GM12878 (cell line): ENCODE measurements around the gene AKR1B1. TPM values are rescaled to one million over a fixed set of nuclear protein-coding genes. Genes with fewer than 3 reads are reported as not detected.

Experiments used
- ATAC-seq: fragments of 200-7000 bp; cut with Tn5 transposase; 3 replicates; pipeline ENCODE4 v1.9.1; 2020; ENCODE audit warnings: mild to moderate bottlenecking, moderate library complexity
- BruUV-seq: library from RNA; stranded (reverse); fragments of 400-500 nt; replicated peaks from 2 replicates; lab custom pipeline; 2021; lab: Mats Ljungman, UMichigan
- CTCF ChIA-PET: fragments of 300-600 bp; sonication (Branson Sonifier 250); formaldehyde crosslinking; extraction: SDS; loops from one replicate; lab custom pipeline; 2021; ENCODE audit warnings: inconsistent platforms; lab: Yijun Ruan, JAX
- POLR2A ChIA-PET: fragments of 350-600 bp; formaldehyde crosslinking; extraction: SDS; loops from one replicate; lab custom pipeline; 2021; ENCODE audit warnings: inconsistent platforms; lab: Charles Lee
- RAD21 ChIA-PET: fragments of 300-600 bp; sonication (Branson Sonifier 250); formaldehyde crosslinking; loops from one replicate; lab custom pipeline; 2023; ENCODE audit warnings: antibody characterized with exemption; ENCODE audit not compliant: unreplicated experiment; lab: Charles Lee
- SMC1A ChIA-PET: fragments of 300-600 bp; sonication (Branson Sonifier 250); formaldehyde crosslinking; loops from one replicate; lab custom pipeline; 2023; ENCODE audit not compliant: unreplicated experiment, uncharacterized antibody; lab: Charles Lee
- DNase-seq: peaks from one replicate; pipeline ENCODE4 v3.0.0-alpha.2; 2011; ENCODE audit warnings: low read depth, low spot score
- FAIRE-seq: peaks from 3 replicates; lab custom pipeline; 2011; peaks lifted over from hg19 to GRCh38; lab: Jason Lieb, UNC
- H2AFZ ChIP-seq: 2 replicates; pipeline ENCODE4 v1.6.0; 2011; ENCODE audit warnings: low read depth, low read length, control low read depth; ENCODE audit not compliant: control insufficient read depth
- H3K27ac ChIP-seq: 2 replicates; pipeline ENCODE4 v1.5.1; 2011; ENCODE audit warnings: control low read depth; ENCODE audit not compliant: control insufficient read depth, insufficient read depth
- H3K27me3 ChIP-seq, 2 experiments: replicated peaks in 1 of 2; 2 replicates each; pipeline versions ENCODE4 v1.6.0 to v1.6.1; 2011; ENCODE audit warnings: low read length in 1 of 2; ENCODE audit not compliant: control insufficient read depth in 2 of 2, insufficient read depth in 2 of 2
- H3K36me3 ChIP-seq, 2 experiments: 2 replicates each; pipeline ENCODE4 v1.5.1; 2011; ENCODE audit warnings: low read length in 1 of 2; ENCODE audit not compliant: control insufficient read depth in 2 of 2, insufficient read depth in 2 of 2
- H3K4me1 ChIP-seq: 2 replicates; pipeline ENCODE4 v1.6.1; 2011; ENCODE audit warnings: mild to moderate bottlenecking, low read length, moderate library complexity, mixed read lengths; ENCODE audit not compliant: control insufficient read depth, insufficient read depth
- H3K4me2 ChIP-seq: 2 replicates; pipeline ENCODE4 v1.6.0; 2011; ENCODE audit warnings: control low read depth; ENCODE audit not compliant: control insufficient read depth, insufficient read depth
- H3K4me3 ChIP-seq: fragments of 200-600 bp; sonication (generic); 2 replicates; pipeline ENCODE4 v1.5.1; 2016
- H3K79me2 ChIP-seq: 2 replicates; pipeline ENCODE4 v1.6.0; 2011; ENCODE audit warnings: low read length; ENCODE audit not compliant: control insufficient read depth, insufficient read depth
- H3K9ac ChIP-seq: 2 replicates; pipeline ENCODE4 v1.8.0; 2011; ENCODE audit warnings: low read length, control low read depth, mixed read lengths; ENCODE audit not compliant: control insufficient read depth, insufficient read depth
- H3K9me3 ChIP-seq: replicated peaks from 3 replicates; pipeline ENCODE4 v1.5.1; 2011; ENCODE audit warnings: mild to moderate bottlenecking, low read length; ENCODE audit not compliant: control insufficient read depth, insufficient read depth
- H4K20me1 ChIP-seq: 2 replicates; pipeline ENCODE4 v1.6.0; 2011; ENCODE audit not compliant: control insufficient read depth, insufficient read depth
- CHD1 ChIP-seq: IDR thresholded peaks from 2 replicates; pipeline ENCODE4 v1.6.1; 2012; ENCODE audit warnings: low read depth, low read length, improper control_type of control experiment
- CREM ChIP-seq: IDR thresholded peaks from 2 replicates; pipeline ENCODE4 v1.6.1; 2014; ENCODE audit warnings: antibody characterized with exemption, low read depth
- FOS ChIP-seq: IDR thresholded peaks from 3 replicates; pipeline ENCODE4 v1.6.1; 2011; ENCODE audit warnings: borderline replicate concordance; ENCODE audit not compliant: insufficient read length; ENCODE audit errors: extremely low read depth
- MYC ChIP-seq: IDR thresholded peaks from 2 replicates; pipeline ENCODE4 v1.6.1; 2011; ENCODE audit warnings: mild to moderate bottlenecking, low read length, moderate library complexity, inconsistent platforms; ENCODE audit not compliant: insufficient read depth, insufficient replicate concordance, insufficient read length, severe bottlenecking
- PAX8 ChIP-seq: fragments of 450-650 bp; IDR thresholded peaks from 2 replicates; pipeline ENCODE4 v1.6.1; 2017; ENCODE audit warnings: mild to moderate bottlenecking, moderate library complexity
- POLR2A ChIP-seq: IDR thresholded peaks from 2 replicates; pipeline ENCODE4 v1.6.1; 2011; ENCODE audit warnings: low read depth, mild to moderate bottlenecking, low read length
- WGBS: methylation state at CpG from one replicate; pipeline ENCODE4 v1.1.6; 2016; ENCODE audit warnings: low lambda C conversion rate; ENCODE audit not compliant: insufficient replicate concordance, insufficient coverage; ENCODE audit errors: missing lambda C conversion rate; 5-methylcytosine and 5-hydroxymethylcytosine counted together
- in situ Hi-C: fragments of 300-500 bp; cut with MboI; formaldehyde crosslinking; loops from 9 replicates; pipeline ENCODE4 v1.14.3; 2018; ENCODE audit warnings: mixed read lengths
- intact Hi-C: fragments of 100-400 bp; cut with micrococcal nuclease; formaldehyde crosslinking; loops from one replicate; pipeline ENCODE4 v1.14.2; 2022; ENCODE audit not compliant: unreplicated experiment
- polyA plus RNA-seq, 11 experiments: library from polyadenylated mRNA; depleted of rRNA in 4 of 11; unstranded in 6 of 11; stranded (reverse) in 5 of 11; fragments of >200 nt; fragmentation: Nextera tagmentation in 4 of 11; fragmentation: Illumina TruSeq in 1 of 11; extraction: Ambion mirVana in 4 of 11; extraction: Trizol in 1 of 11; gene quantifications; 1 replicate in 1 of 11; 2 replicates in 10 of 11; pipeline versions ENCODE4 v1.2.1 to v1.2.3, GENCODE V29; 2011 to 2016; ENCODE audit warnings: inconsistent platforms in 2 of 11, missing spikeins in 2 of 11, low read depth in 1 of 11
- total RNA-seq, 4 experiments: library from RNA; depleted of rRNA in 3 of 4; stranded (reverse); fragments of >200 nt in 3 of 4; fragmentation: Illumina TruSeq in 1 of 4; extraction: Trizol in 1 of 4; gene quantifications; 2 replicates each; pipeline versions ENCODE4 v1.2.1 to v1.2.3, GENCODE V29; 2013 to 2021
- TF ChIP-seq, protein P1 (sequence below): IDR thresholded peaks from 2 replicates; pipeline ENCODE4 v1.6.1; 2011; ENCODE audit warnings: borderline replicate concordance, low read depth, mild to moderate bottlenecking, moderate library complexity, low read length; ENCODE audit not compliant: insufficient read depth, poor library complexity, severe bottlenecking
- TF ChIP-seq, protein P2 (sequence below): IDR thresholded peaks from 2 replicates; pipeline ENCODE4 v1.6.1; 2011; ENCODE audit warnings: low read depth, mild to moderate bottlenecking, low read length, moderate library complexity, borderline replicate concordance; ENCODE audit errors: extremely low read depth

The AKR1B1 gene
- total and polyA plus RNA-seq, 10 of the 15 experiments (the other 5 are each of a cell fraction or from before 2014, with no cell fraction given), result 40.4 to 252 (median 156) TPM

DNA sequence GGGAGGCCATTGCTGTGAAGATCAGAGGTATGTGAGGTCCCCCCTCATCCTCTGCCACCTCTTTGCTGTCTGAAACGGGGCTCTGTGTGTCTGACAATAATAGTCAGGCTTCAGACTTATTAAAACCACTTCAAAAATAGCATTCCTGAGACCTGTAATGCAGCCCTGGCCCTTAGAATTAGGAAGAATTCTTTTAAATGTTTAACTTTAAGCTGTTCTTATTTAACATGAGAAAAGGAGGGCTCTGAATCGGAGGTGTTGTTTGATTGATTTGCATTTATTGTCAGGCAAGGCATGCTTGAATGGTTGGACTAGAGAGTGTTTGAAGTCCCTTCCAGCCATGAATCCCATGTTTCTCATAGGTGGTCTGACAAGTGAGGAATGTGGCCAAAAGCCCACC, 52.5 kb downstream of the AKR1B1 start:
- in situ Hi-C loops, result no loop called here
- ATAC-seq (no peak), DNase-seq (no peak), FAIRE-seq (no peak)
- Histone ChIP-seq H3K4me3 (no peak overlapping the region), H3K27ac (no peak overlapping the region), H3K36me3 (no peaks in the 10 kb centered on the region), H4K20me1 (no peaks in the 10 kb centered on the region), H3K4me2 (no peak overlapping the region), H3K27me3 (no peaks in the 10 kb centered on the region), H3K9me3 (peaks cover 2% of the 10 kb centered on the region; the same call in 1 of the 3 replicates), H3K4me1 (no peaks in the 10 kb centered on the region), H3K9ac (no peak overlapping the region), H3K79me2 (no peaks in the 10 kb centered on the region), H2AFZ (no peak overlapping the region)
- ChIA-PET CTCF (interaction anchor here (1.0 kb wide), 1 partner anchor 108 kb away, joined by 3 read pairs; no protein-coding TSS in a partner anchor), POLR2A (no interaction called here), RAD21 (no interaction called here), SMC1A (interaction anchor here (0.9 kb wide), 1 partner anchor 29 kb away, joined by 3 read pairs; no protein-coding TSS in a partner anchor)
- intact Hi-C loops, result no loop called here
- WGBS, result 24% methylated on average over 2 of the region's 2 CpGs
- TF ChIP-seq POLR2A, result no peak
- TF ChIP-seq MYC, result no peak
- TF ChIP-seq PAX8, result no peak
- TF ChIP-seq CREM, result no peak
- no peak for TF ChIP-seq CHD1
- TF ChIP-seq FOS, result no peak
- TF ChIP-seq, protein P1, sequence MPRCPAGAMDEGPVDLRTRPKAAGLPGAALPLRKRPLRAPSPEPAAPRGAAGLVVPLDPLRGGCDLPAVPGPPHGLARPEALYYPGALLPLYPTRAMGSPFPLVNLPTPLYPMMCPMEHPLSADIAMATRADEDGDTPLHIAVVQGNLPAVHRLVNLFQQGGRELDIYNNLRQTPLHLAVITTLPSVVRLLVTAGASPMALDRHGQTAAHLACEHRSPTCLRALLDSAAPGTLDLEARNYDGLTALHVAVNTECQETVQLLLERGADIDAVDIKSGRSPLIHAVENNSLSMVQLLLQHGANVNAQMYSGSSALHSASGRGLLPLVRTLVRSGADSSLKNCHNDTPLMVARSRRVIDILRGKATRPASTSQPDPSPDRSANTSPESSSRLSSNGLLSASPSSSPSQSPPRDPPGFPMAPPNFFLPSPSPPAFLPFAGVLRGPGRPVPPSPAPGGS, result no peak
- TF ChIP-seq, protein P2, sequence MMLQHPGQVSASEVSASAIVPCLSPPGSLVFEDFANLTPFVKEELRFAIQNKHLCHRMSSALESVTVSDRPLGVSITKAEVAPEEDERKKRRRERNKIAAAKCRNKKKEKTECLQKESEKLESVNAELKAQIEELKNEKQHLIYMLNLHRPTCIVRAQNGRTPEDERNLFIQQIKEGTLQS, result no peak
- no TSS peak for BruUV-seq
